ENCODE measurements around the gene IL17REL.

GRCh38 chr22:50007057-50007511, 5.5 kb downstream of the IL17REL start:
- TF ChIP-seq CTCF (IDR thresholded peaks at IDR 0.05; ENCODE audit: low read length) (no peak), EZH2 (IDR thresholded peaks at IDR 0.05; ENCODE audit: borderline replicate concordance, low read length) (no peak)

All from OCI-LY1 (cell line).